GDM1 (cell line): ENCODE results near the gene DCLK2.

Source experiments
- DNase-seq: peaks from one replicate; lab custom pipeline; 2025; lab: John Stamatoyannopoulos, UW

DCLK2 gene

GRCh38 chr4:150078041-150078578 lies at the start of gene DCLK2:
Gene DCLK2, plus strand, starts transcription at chr4:150078445. Its CDS starts 583 bp downstream, at chr4:150079028.
- DNase-seq: peak; percentile 14

DNA sequence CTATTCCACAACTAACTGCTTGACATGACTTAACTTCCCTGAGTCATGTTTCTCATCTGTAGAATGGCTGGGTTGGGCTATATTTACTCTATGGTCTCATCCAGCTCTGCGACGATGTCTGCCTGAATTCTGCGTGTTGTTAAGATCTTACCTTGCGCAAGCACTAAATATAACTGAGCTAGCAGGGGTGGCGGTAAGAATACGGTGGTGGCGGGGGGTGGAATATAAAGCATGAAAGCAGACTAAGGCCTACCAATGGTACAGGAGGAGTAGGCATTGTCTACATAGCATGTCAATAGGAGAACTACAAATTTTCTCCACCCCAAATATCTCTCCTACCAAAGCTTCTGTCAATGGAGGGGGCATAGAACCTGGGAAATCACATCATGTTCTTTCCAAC lies 45.7 kb upstream of the DCLK2 start:
- no peak for DNase-seq

DNA sequence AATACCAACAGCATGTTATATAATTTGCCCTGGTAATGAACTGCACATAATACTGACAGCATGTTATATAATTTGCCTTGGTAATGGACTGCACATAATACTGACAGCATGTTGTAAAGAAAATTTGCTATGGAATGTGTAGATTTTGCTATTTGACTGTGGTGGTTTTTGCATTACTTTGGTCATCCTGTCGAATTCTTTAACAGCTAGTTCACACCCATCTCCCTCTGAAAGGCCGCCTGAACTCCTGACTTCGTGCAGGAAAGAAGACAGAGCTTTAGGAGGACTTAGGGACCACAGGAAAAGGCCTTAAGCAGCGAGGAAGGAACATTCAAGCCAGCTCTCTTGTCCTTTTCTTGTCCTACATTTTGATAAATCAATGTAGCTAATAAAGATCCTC lies 45.2 kb upstream of the DCLK2 start:
- no peak for DNase-seq

DNA sequence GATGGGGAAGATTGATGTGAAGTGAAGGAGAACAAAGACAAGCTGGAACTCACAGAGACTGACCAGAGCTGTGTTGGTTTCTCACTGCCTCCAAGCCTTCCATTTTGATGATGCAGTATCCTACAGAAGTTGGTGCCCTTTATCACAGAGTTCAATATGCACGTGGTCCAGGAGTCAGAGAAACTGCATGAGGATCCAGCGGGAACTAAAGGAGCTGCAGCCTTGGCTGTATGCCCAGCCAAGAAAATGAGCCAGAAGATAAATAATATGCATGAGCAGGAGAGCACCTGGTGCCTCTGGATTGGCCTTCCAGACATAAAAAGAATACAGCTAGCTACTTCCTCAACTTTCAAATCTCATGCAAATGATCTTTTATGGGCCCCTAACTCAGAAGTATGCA lies 44.3 kb upstream of the DCLK2 start:
- no peak for DNase-seq

DNA sequence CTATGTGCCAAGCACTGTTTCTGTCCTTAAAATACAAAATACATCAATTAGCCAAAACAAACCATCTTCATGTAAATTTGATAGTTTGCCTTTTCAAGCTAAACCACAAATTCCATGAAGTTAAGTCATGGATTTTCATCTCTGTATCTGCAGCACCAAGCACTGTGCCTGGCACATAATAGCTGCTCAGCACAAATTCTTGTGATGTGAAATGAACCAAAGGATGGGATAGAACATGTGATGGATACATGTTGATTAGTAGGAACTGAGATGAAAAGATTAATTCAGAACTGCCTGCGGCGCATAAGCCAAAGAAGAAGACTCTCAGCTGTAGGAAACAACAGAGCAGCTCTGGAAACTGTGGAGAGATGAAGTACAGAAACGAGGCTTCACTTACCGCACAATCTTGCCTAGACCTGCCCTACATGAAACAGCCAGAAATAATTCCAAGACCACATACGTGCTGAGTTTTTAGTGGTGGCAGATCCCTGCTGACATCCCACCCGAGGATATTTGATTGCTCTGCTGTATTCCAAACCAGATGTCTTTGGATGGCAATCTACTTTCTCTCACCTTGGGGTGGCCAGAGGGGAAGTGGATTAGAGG lies 40.9 kb upstream of the DCLK2 start:
- DNase-seq: no peak

DNA sequence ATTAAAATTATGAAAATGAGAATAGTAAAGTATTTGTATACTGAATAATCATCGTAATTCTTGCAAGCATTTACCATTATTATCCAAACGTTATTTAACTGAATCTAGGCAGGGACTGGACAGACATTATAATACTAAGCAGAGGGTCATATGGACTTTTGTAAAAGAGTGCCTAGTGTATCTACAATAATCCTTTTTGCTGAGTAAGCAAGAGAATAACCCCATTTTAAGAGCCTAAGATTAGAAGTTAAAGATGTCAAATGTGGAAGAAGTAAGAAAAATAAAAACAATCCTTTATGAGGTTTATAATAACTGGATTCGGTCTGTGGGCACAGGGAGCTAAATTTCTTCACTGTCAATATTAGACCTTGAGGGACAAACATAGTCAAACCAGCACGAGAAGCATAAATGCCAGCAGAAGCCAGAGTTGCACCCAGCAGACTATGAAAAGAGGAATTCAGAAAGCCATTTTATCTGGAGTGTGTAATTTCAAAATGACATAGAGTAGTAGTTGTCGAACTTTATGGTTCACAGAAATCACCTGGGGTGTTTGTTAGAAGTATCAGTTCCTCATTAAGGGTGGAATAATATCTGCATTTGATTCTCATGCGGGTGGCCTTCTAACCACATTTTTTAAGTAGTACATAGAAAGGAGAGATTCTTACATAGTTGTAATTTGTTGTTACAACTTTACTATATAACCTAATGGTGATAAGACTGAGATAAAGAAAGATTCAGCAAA lies 39.7 kb upstream of the DCLK2 start:
- no peak for DNase-seq

- DNase-seq: no peak
These were observed 38.7 kb upstream of the DCLK2 start for GRCh38 chr4:150039274-150040127.

DNA sequence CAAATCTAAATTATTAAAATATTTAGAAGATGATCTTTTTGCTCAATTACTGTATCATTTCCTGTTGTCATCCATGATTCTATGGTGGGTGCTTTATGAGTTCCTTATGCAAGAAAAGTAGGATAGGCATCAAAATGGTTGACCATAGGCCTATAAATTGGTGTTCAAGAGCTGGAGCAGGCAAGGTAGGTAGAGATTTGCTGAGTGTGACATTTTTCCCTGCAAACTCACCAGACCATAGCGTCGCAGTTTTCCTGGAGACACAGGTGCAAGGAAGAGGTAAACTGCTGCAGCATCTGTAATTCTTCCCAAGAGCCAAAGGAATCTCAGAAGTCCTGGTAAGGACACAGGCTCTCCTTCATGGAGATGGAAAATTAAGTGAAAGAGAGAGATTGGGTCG lies 33.7 kb upstream of the DCLK2 start:
- no peak for DNase-seq

DNA sequence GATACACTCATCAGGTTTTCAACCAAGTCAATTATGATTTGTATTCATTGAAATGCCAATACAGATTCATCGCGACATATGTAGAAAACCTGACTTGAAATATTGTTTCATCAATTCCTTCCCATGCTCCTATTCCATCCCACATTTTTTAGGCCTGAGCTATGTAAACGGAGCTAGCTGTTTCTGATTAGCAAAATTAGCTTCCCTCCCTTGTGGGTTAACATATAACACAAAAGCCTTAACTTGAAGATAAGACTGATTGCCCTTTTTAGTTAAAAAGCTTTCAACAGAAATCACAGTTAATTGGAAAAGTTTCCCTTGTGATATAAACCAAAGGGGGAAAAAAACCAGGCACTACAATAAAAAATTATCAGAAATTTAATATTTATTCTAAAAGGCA lies 32.8 kb upstream of the DCLK2 start:
- no peak for DNase-seq

GRCh38 chr4:150046728-150047217 lies 31.5 kb upstream of the DCLK2 start:
- DNase-seq: no peak

GRCh38 chr4:150047546-150047945 lies 30.7 kb upstream of the DCLK2 start:
- DNase-seq: no peak

DNA sequence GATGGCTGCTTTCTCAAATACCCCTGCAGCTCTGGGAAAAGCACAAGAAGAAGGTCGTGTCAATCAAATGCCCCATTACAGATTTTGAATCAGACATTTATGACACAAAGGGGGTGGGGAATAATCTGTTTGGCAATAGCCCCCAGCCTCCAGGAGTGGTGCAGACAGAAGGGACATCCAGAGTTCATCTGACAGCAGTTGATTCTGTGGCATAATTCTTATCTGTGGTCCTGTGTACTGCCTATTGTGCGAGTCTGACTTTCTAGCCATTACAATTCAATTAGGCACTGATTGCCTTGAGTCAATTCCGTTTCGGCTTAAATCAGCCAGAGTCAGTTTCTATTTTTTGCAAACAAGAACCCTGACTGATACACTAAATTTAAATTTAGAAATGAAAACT lies 28.6 kb upstream of the DCLK2 start:
- DNase-seq: no peak

- no peak for DNase-seq
These were observed 27.7 kb upstream of the DCLK2 start for GRCh38 chr4:150050566-150050965.

- DNase-seq: no peak
These were observed 27.1 kb upstream of the DCLK2 start for GRCh38 chr4:150051111-150051510.

- DNase-seq: no peak
These were observed 22.8 kb upstream of the DCLK2 start for GRCh38 chr4:150055467-150055866.

DNA sequence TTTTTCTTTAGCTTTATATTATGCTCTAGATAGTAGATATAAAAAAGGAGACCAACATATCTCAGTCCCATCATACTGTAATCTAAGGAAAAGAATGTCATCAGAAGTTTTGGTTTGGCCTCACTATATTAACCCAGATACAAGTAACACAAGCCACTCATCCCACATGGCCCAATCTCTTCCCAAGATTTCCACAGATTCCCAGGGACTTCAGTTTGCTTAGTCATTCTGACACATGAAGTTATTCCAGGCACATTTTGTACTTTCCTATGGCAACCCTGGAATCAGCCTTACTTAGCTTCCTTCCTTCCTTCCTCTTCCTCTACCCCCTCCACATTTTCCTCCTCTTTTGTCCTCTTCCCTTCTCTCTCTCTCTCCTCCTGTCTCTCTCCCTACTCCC lies 21.7 kb upstream of the DCLK2 start:
- DNase-seq: no peak

DNA sequence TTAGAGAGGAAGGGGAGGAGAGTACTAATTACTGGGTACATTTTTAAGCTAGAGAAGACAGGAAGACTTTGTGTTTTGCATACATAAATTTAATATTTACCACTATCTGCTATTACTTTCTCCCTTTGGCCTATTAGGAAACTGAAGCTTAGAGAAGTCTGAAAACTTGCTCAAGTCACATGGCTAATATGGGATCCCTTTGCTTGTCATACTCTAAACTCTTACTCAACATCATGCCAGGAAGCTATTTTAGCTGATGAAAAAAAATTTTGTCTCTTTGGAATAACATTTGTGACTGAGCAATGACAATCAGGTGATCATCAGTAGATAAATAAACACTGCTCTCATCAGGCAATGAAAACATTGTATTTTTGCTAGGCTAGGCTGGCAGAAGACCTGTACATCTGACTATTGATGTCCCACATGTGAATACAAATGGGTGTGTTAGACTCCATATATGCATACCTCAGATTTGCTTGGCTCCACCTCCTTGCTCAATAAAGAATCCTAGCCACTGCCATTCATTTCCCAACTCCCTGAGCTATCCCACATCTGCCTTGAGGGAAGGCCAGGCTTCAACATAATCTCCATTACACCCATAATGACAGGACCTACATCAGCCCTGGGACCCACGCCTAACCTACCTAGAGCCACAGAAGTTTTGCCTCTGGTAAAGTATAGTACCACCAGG lies 17.0 kb upstream of the DCLK2 start:
- no peak for DNase-seq

GRCh38 chr4:150063128-150063527 lies 15.1 kb upstream of the DCLK2 start:
- no peak for DNase-seq

GRCh38 chr4:150065740-150066139 lies 12.5 kb upstream of the DCLK2 start:
- no peak for DNase-seq

GRCh38 chr4:150067859-150068258 lies 10.4 kb upstream of the DCLK2 start:
- DNase-seq: no peak

GRCh38 chr4:150068300-150068960 lies 9.8 kb upstream of the DCLK2 start:
- DNase-seq: no peak
